ENCODE results near the gene RACK1. TPM values are rescaled to one million over a fixed set of nuclear protein-coding genes. Genes with fewer than 3 reads are reported as not detected.
"Not testable (repeated sequence)": the region's sequence is repeated elsewhere in the genome, so short reads cannot be mapped to it uniquely, and the experiment has no call there.

The RACK1 gene
- total RNA-seq: 4,943 and 6,849 TPM in 2 replicates

GRCh38 chr5:181243564-181244343 is at the start of gene RACK1:
TSS of gene RACK1 (minus strand) at chr5:181243906. CDS start at chr5:181243800, 106 bp downstream.
- peak; percentile 78 to 91 for DNase-seq (ENCODE audit: low read depth in 2 of 2)

- not testable (repeated sequence) for DNase-seq (ENCODE audit: low read depth in 2 of 2)
These were observed 43.6 kb upstream of the RACK1 start for GRCh38 chr5:181287331-181287730.

- DNase-seq (ENCODE audit: low read depth in 2 of 2): not testable (repeated sequence)
These were observed 42.4 kb upstream of the RACK1 start for GRCh38 chr5:181285962-181286705.

GRCh38 chr5:181283841-181284755 is 40.4 kb upstream of the RACK1 start:
- not testable (repeated sequence) for DNase-seq (ENCODE audit: low read depth in 2 of 2)

- DNase-seq (ENCODE audit: low read depth in 2 of 2): no peak
These were observed 39.6 kb upstream of the RACK1 start for GRCh38 chr5:181283347-181283746.

- DNase-seq (ENCODE audit: low read depth in 2 of 2): no peak
These were observed 39.2 kb upstream of the RACK1 start for GRCh38 chr5:181282874-181283273.

GRCh38 chr5:181282415-181282814 is 38.7 kb upstream of the RACK1 start:
- not testable (repeated sequence) for DNase-seq (ENCODE audit: low read depth in 2 of 2)

GRCh38 chr5:181281984-181282316 is 38.2 kb upstream of the RACK1 start:
- DNase-seq (ENCODE audit: low read depth in 2 of 2): no peak

GRCh38 chr5:181281077-181281983 is 37.6 kb upstream of the RACK1 start:
- no peak for DNase-seq (ENCODE audit: low read depth in 2 of 2)

- DNase-seq (ENCODE audit: low read depth in 2 of 2): no peak
These were observed 36.6 kb upstream of the RACK1 start for GRCh38 chr5:181280251-181280762.

- peak in 1 of 2 donors; percentile 55 for DNase-seq (ENCODE audit: low read depth in 2 of 2)
These were observed 29.7 kb upstream of the RACK1 start for GRCh38 chr5:181273433-181273744.

GRCh38 chr5:181271081-181271480 is 27.4 kb upstream of the RACK1 start:
- DNase-seq (ENCODE audit: low read depth in 2 of 2): no peak

- DNase-seq (ENCODE audit: low read depth in 2 of 2): not testable (repeated sequence)
These were observed 24.2 kb upstream of the RACK1 start for GRCh38 chr5:181267907-181268306.

- not testable (repeated sequence) for DNase-seq (ENCODE audit: low read depth in 2 of 2)
These were observed 23.7 kb upstream of the RACK1 start for GRCh38 chr5:181267291-181267904.

GRCh38 chr5:181265092-181265671 is 21.5 kb upstream of the RACK1 start:
- DNase-seq (ENCODE audit: low read depth in 2 of 2): no peak

- DNase-seq (ENCODE audit: low read depth in 2 of 2): no peak
These were observed 19.9 kb upstream of the RACK1 start for GRCh38 chr5:181263633-181264032.

- peak; percentile 21 to 69 for DNase-seq (ENCODE audit: low read depth in 2 of 2)
These were observed 17.8 kb upstream of the RACK1 start for GRCh38 chr5:181261320-181262049.

- peak; percentile 85 to 95 for DNase-seq (ENCODE audit: low read depth in 2 of 2)
These were observed 17.1 kb upstream of the RACK1 start, which contains the start of gene TRIM52 for GRCh38 chr5:181260720-181261319. TSS of gene TRIM52 (minus strand) at chr5:181261143. CDS start at chr5:181260813, 330 bp downstream.
